PC-9 (cell line): ENCODE measurements around the gene PTPRD. TPM values are rescaled to one million over a fixed set of nuclear protein-coding genes. Genes with fewer than 3 reads are reported as not detected.

Experiments used
- BruUV-seq: library from RNA; stranded (reverse); fragments of 400-500 nt; replicated peaks from 2 replicates; lab custom pipeline; 2021; lab: Mats Ljungman, UMichigan
- CTCF ChIA-PET: fragments of 300-600 bp; sonication (Branson Sonifier 250); formaldehyde crosslinking; loops from one replicate; lab custom pipeline; 2022; ENCODE audit warnings: antibody characterized with exemption; lab: Charles Lee
- POLR2A ChIA-PET: fragments of 300-600 bp; sonication (Branson Sonifier 250); formaldehyde crosslinking; loops from one replicate; lab custom pipeline; 2022; ENCODE audit warnings: antibody characterized with exemption; ENCODE audit not compliant: unreplicated experiment; lab: Charles Lee
- DNase-seq, 2 experiments: peaks; one replicate each; pipeline versions ENCODE4 v3.0.0 to v3.0.0-alpha.2; 2015 to 2022; ENCODE audit warnings: mixed read lengths in 1 of 2
- H2AFZ ChIP-seq: fragments of 200-600 bp; sonication (generic); 2 replicates; pipeline ENCODE4 v1.8.1; 2017; ENCODE audit warnings: antibody characterized with exemption
- H3F3A ChIP-seq: fragments of 200-600 bp; sonication (generic); 2 replicates; pipeline ENCODE4 v1.8.1; 2017; ENCODE audit warnings: antibody characterized with exemption, mild to moderate bottlenecking, low read depth; ENCODE audit not compliant: insufficient read depth
- H3K27ac ChIP-seq: fragments of 200-600 bp; sonication (generic); 2 replicates; pipeline ENCODE4 v1.6.1; 2016; ENCODE audit warnings: mixed run types
- H3K27me3 ChIP-seq: fragments of 200-600 bp; sonication (generic); 2 replicates; pipeline ENCODE4 v1.6.1; 2016; ENCODE audit warnings: low read depth, mixed run types; ENCODE audit not compliant: insufficient read depth
- H3K36me3 ChIP-seq: fragments of 200-600 bp; sonication (generic); 2 replicates; pipeline ENCODE4 v1.6.1; 2016; ENCODE audit warnings: low read depth, mixed run types
- H3K4me1 ChIP-seq: fragments of 200-600 bp; sonication (generic); replicated peaks from 2 replicates; pipeline ENCODE4 v1.6.1; 2016; ENCODE audit warnings: mixed run types; ENCODE audit not compliant: insufficient read depth
- H3K4me2 ChIP-seq: fragments of 200-600 bp; sonication (generic); 2 replicates; pipeline ENCODE4 v1.6.1; 2017; ENCODE audit warnings: mixed run types
- H3K4me3 ChIP-seq: fragments of 200-600 bp; sonication (generic); 2 replicates; pipeline ENCODE4 v1.6.1; 2016; ENCODE audit warnings: mixed run types
- H3K79me2 ChIP-seq: fragments of 200-600 bp; sonication (generic); 2 replicates; pipeline ENCODE4 v1.6.1; 2017; ENCODE audit warnings: low read depth, mixed run types
- H3K9me2 ChIP-seq: fragments of 200-600 bp; sonication (generic); 2 replicates; pipeline ENCODE4 v1.8.1; 2017; ENCODE audit warnings: mild to moderate bottlenecking; ENCODE audit not compliant: insufficient read depth
- H3K9me3 ChIP-seq: fragments of 200-600 bp; sonication (generic); 2 replicates; pipeline ENCODE4 v1.8.1; 2016; ENCODE audit warnings: low read depth; ENCODE audit not compliant: insufficient read depth
- H4K20me1 ChIP-seq: fragments of 200-600 bp; sonication (generic); 2 replicates; pipeline ENCODE4 v1.8.1; 2017; ENCODE audit not compliant: insufficient read depth
- EZH2 ChIP-seq: fragments of 200-600 bp; sonication (generic); IDR thresholded peaks from 2 replicates; pipeline ENCODE4 v1.8.0; 2017; ENCODE audit warnings: antibody characterized with exemption, low read depth
- intact Hi-C: fragments of 100-400 bp; cut with micrococcal nuclease; formaldehyde crosslinking; loops from one replicate; pipeline ENCODE4 v1.10.0; 2022; ENCODE audit not compliant: unreplicated experiment
- total RNA-seq: library from RNA; stranded (reverse); gene quantifications from 2 replicates; pipeline ENCODE4 v1.2.3, GENCODE V29; 2021
- TF ChIP-seq, protein P1 (sequence below): fragments of 200-600 bp; sonication (generic); conservative IDR thresholded peaks from 2 replicates; pipeline ENCODE4 v1.6.1; 2017; ENCODE audit warnings: mixed run types, antibody characterized with exemption, mild to moderate bottlenecking, moderate library complexity

The PTPRD gene
- total RNA-seq, 1 experiment from 2014 or later, result not detected

- Histone ChIP-seq H3K4me3 (no peak overlapping the region), H3K4me1 (no peaks in the 10 kb centered on the region), H3K9me3 (no peaks in the 10 kb centered on the region), H2AFZ (no peak overlapping the region), H3F3A (no peaks in the 10 kb centered on the region), H3K27me3 (no peaks in the 10 kb centered on the region), H4K20me1 (no peaks in the 10 kb centered on the region), H3K27ac (no peak overlapping the region), H3K9me2 (no peaks in the 10 kb centered on the region), H3K4me2 (no peak overlapping the region), H3K36me3 (no peaks in the 10 kb centered on the region), H3K79me2 (no peaks in the 10 kb centered on the region)
- no peak for DNase-seq
- POLR2A ChIA-PET, result no interaction called here
- CTCF ChIA-PET, result interaction anchor here (0.6 kb wide), 1 partner anchor 9 kb away, joined by 3 read pairs; no protein-coding TSS in a partner anchor
- intact Hi-C loops, result no loop called here
- no TSS peak for BruUV-seq
- TF ChIP-seq EZH2, result no peak
- TF ChIP-seq, protein P1, sequence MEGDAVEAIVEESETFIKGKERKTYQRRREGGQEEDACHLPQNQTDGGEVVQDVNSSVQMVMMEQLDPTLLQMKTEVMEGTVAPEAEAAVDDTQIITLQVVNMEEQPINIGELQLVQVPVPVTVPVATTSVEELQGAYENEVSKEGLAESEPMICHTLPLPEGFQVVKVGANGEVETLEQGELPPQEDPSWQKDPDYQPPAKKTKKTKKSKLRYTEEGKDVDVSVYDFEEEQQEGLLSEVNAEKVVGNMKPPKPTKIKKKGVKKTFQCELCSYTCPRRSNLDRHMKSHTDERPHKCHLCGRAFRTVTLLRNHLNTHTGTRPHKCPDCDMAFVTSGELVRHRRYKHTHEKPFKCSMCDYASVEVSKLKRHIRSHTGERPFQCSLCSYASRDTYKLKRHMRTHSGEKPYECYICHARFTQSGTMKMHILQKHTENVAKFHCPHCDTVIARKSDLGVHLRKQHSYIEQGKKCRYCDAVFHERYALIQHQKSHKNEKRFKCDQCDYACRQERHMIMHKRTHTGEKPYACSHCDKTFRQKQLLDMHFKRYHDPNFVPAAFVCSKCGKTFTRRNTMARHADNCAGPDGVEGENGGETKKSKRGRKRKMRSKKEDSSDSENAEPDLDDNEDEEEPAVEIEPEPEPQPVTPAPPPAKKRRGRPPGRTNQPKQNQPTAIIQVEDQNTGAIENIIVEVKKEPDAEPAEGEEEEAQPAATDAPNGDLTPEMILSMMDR, result no peak
Measured at GRCh38 chr9:9920425-9921060, 692.3 kb downstream of the PTPRD start.

- BruUV-seq, result no TSS peak
- POLR2A ChIA-PET, result no interaction called here
- TF ChIP-seq, protein P1, result no peak
- TF ChIP-seq EZH2, result no peak
- Histone ChIP-seq H3K27me3 (no peaks in the 10 kb centered on the region), H3K9me2 (no peaks in the 10 kb centered on the region), H2AFZ (no peak overlapping the region), H4K20me1 (no peaks in the 10 kb centered on the region), H3K79me2 (no peaks in the 10 kb centered on the region), H3K27ac (no peak overlapping the region), H3F3A (no peaks in the 10 kb centered on the region), H3K9me3 (no peaks in the 10 kb centered on the region), H3K4me2 (no peak overlapping the region), H3K36me3 (no peaks in the 10 kb centered on the region), H3K4me1 (no peaks in the 10 kb centered on the region), H3K4me3 (no peak overlapping the region)
- DNase-seq, result no peak
- CTCF ChIA-PET, result no interaction called here
- intact Hi-C loops, result no loop called here
Measured at GRCh38 chr9:9919174-9919775, 693.5 kb downstream of the PTPRD start.

DNA sequence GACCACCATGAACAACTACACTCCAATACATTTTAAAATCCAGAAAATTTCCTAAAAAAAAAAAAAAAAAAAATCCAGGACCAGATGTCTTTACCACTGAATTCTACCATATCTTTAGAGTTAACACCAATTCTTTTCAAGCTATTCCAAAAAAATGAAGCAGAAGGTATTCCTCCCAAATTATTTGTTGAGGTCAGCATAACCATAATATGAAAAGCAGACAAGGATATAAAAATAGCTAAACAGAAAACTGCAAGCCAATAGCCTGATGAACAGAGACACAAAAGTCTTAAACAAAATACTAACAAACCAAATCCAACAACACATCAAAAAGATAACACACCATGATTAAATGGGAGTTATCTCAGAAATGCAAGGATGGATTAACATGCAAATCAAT is 695.4 kb downstream of the PTPRD start:
- intact Hi-C loops, result no loop called here
- Histone ChIP-seq H3K9me2 (no peaks in the 10 kb centered on the region), H2AFZ (no peak overlapping the region), H3K9me3 (no peaks in the 10 kb centered on the region), H4K20me1 (no peaks in the 10 kb centered on the region), H3K36me3 (no peaks in the 10 kb centered on the region), H3K4me1 (no peaks in the 10 kb centered on the region), H3K4me2 (no peak overlapping the region), H3K79me2 (no peaks in the 10 kb centered on the region), H3K27ac (no peak overlapping the region), H3K4me3 (no peak overlapping the region), H3F3A (no peaks in the 10 kb centered on the region), H3K27me3 (no peaks in the 10 kb centered on the region)
- ChIA-PET CTCF (no interaction called here), POLR2A (no interaction called here)
- DNase-seq, result no peak
- TF ChIP-seq, protein P1, result no peak
- TF ChIP-seq EZH2, result no peak
- no TSS peak for BruUV-seq
